Lower lobe of right lung (tissue), 2 donors: ENCODE data around the gene FAM83D. TPM values are rescaled to one million over a fixed set of nuclear protein-coding genes. Genes with fewer than 3 reads are reported as not detected.

Experiments
- ATAC-seq, 2 donors: fragments of 200-7000 bp; cut with Tn5 transposase; one replicate each; pipeline ENCODE4 v1.9.1; 2020 to 2022; ENCODE audit warnings: mild to moderate bottlenecking in 2 of 2, moderate library complexity in 2 of 2
- DNase-seq: peaks from one replicate; pipeline ENCODE4 v3.0.0-alpha.2; 2020
- H3K27ac ChIP-seq: fragments of 200-600 bp; one replicate; pipeline ENCODE4 v1.8.0; 2022
- H3K27me3 ChIP-seq: fragments of 200-600 bp; one replicate; pipeline ENCODE4 v1.8.0; 2022; ENCODE audit warnings: low read depth
- H3K36me3 ChIP-seq: fragments of 200-600 bp; one replicate; pipeline ENCODE4 v1.8.0; 2022; ENCODE audit warnings: mild to moderate bottlenecking
- H3K4me1 ChIP-seq: fragments of 200-600 bp; one replicate; pipeline ENCODE4 v1.8.0; 2022
- H3K4me3 ChIP-seq: fragments of 200-600 bp; one replicate; pipeline ENCODE4 v1.8.0; 2022; ENCODE audit warnings: mild to moderate bottlenecking
- H3K9me3 ChIP-seq: fragments of 200-600 bp; one replicate; pipeline ENCODE4 v1.8.0; 2022
- CTCF ChIP-seq: fragments of 200-600 bp; IDR thresholded peaks from one replicate; pipeline ENCODE4 v1.8.0; 2022; ENCODE audit warnings: antibody characterized with exemption, mild to moderate bottlenecking
- intact Hi-C: fragments of 100-400 bp; cut with DNase I; formaldehyde crosslinking; loops from one replicate; pipeline ENCODE4 v1.11.0; 2022
- total RNA-seq: library from RNA; stranded (reverse); fragmentation: NEBNext Ultra II Directional; extraction: Animal tissue kit (Norgen Biotek cat#: 25700); gene quantifications from one replicate; pipeline ENCODE4 v1.2.1, GENCODE V29; 2021
- donor health status: DM: no; HTN: yes; CAD: no; lungs with severe emphysema.

Gene FAM83D
- total RNA-seq, 1 donor from 2014 or later = 0.71 TPM

GRCh38 chr20:38881806-38882440 is 44.3 kb upstream of the FAM83D start:
- ATAC-seq = no peak
- H3K4me1 ChIP-seq = peaks cover 21% of the 10 kb centered on the region
- H3K4me3 ChIP-seq = no peak overlapping the region
- peaks cover 3% of the 10 kb centered on the region for H3K27me3 ChIP-seq
- DNase-seq = no peak
- no peak for TF ChIP-seq CTCF
- H3K9me3 ChIP-seq = no peaks in the 10 kb centered on the region
- no peak overlapping the region for H3K27ac ChIP-seq
- H3K36me3 ChIP-seq = no peaks in the 10 kb centered on the region
- intact Hi-C loops = no loop called here

DNA sequence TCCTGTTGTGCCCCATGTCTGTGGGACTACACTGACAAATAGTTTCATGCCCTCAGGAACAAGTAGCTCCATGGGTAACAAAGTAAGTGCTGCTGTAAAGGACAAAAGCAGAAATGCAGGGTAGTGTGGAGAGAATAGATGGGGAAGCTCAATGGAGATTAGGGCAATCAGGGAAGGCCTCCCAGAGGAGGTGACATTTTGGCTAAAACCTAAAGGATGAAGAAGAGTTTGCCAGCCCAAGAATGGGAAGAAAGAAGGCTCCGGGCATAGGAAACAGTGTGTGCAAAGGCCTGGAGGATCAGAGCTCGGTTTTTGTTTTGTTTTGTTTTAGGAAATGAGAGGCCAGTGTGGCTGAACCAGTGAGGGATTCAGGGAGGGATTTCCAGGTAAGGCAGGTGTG is 43.6 kb upstream of the FAM83D start:
- Histone ChIP-seq H3K4me1 (peaks cover 14% of the 10 kb centered on the region), H3K4me3 (no peak overlapping the region), H3K9me3 (no peaks in the 10 kb centered on the region), H3K36me3 (no peaks in the 10 kb centered on the region), H3K27me3 (peaks cover 3% of the 10 kb centered on the region), H3K27ac (no peak overlapping the region)
- TF ChIP-seq CTCF = no peak
- intact Hi-C loops = no loop called here
- ATAC-seq = no peak
- DNase-seq = no peak

DNA sequence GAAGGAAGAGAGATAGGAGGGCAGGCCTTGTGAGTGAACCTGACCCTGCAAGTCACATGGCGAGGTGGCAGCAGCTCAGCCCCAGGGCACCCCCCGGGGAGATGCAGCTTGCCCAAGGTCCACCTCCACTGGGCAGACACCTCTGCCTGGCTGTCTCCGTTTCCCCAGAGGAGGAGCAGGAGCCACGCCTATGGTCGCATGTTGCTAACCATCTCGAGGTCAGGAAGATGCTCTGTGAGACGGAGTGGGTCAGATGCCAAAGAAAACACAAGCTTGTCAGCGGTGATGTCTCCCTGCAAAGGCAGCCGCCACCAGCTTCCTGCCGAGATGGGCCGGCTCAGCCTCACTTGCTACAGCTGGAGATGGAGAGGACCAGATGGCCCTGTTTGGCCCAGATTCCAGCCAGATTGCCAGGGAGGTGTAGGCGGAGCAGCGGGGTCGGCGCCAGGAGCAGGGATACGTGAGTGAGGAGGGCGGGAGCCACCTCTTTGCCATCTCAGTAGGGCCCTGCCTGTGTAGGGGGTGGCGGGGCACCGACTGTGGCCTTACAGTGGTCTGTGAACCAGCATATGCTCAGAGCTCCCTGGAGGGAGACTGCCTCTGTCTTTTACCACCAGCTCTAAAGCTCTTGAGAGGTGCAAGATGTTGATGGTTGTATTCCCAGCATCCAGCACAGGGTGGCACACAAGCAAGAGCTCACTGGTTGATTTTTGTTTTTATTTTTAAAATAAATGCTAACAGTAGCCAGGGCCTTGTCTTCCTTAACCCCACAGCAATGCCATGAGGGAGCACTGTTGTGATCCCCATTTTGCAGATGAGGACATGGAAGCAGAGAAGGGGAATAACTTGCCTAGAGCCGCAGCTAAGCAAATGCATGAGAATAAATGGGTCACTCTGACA is 42.9 kb upstream of the FAM83D start:
- DNase-seq = no peak
- no peak overlapping the region for H3K4me3 ChIP-seq
- ATAC-seq = no peak
- H3K36me3 ChIP-seq = no peaks in the 10 kb centered on the region
- intact Hi-C loops = no loop called here
- no peak overlapping the region for H3K27ac ChIP-seq
- H3K27me3 ChIP-seq = peaks cover 3% of the 10 kb centered on the region
- no peaks in the 10 kb centered on the region for H3K9me3 ChIP-seq
- no peak for TF ChIP-seq CTCF
- H3K4me1 ChIP-seq = peaks cover 14% of the 10 kb centered on the region

DNA sequence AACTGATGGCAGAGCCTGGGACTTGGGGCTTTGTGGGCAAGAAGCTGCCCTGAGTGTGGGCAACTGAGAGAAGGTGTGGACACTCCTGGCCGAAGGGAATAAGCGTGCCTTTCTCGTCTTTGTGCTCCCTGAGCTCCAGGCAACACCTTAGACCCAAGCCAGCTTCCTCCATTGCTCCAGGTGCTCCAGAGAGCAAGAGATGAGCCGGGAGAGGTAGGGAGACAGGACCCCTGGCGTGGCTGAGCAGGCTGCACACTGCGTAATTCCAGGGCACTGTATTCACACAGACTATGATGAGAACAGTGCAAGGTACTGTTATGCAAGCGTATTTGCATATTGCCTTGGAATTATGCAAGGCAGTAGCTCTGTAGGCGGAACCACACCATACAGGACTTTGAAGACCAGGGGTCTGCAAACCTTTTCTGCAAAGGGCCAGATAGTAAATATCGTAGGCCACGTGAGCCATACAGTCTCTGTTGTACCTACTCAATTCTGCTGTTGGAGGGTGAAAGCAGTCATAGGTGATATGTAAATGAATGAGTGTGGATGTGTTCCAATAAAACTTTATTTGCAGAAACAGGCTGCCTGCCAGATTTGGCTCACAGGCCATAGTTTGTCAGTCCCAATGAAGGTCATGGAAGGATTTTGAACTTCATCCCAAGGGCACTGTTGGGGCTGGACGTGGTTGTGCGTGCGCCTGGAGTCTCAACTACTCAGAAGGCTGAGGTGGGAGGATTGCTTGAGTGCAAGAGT is 42.1 kb upstream of the FAM83D start:
- Histone ChIP-seq H3K27me3 (peaks cover under 1% of the 10 kb centered on the region), H3K27ac (no peak overlapping the region), H3K4me3 (no peak overlapping the region), H3K36me3 (no peaks in the 10 kb centered on the region), H3K9me3 (no peaks in the 10 kb centered on the region), H3K4me1 (peaks cover 14% of the 10 kb centered on the region)
- DNase-seq = no peak
- no peak for ATAC-seq
- intact Hi-C loops = no loop called here
- TF ChIP-seq CTCF = no peak

GRCh38 chr20:38885357-38885756 is 40.9 kb upstream of the FAM83D start:
- Histone ChIP-seq H3K27ac (no peak overlapping the region), H3K36me3 (no peaks in the 10 kb centered on the region), H3K27me3 (no peaks in the 10 kb centered on the region), H3K4me1 (peaks cover 14% of the 10 kb centered on the region), H3K4me3 (no peak overlapping the region), H3K9me3 (no peaks in the 10 kb centered on the region)
- intact Hi-C loops = no loop called here
- DNase-seq = no peak
- no peak for TF ChIP-seq CTCF
- no peak for ATAC-seq
